Stimulated activated CD4-positive, alpha-beta T cell treated with anti-CD3 and anti-CD28 coated beads, TNF-alpha, amount 100 ng/mL, for 4 hours (primary cell): ENCODE data around the gene GPC3.
"Not testable (repeated sequence)": the region's sequence is repeated elsewhere in the genome, so short reads cannot be mapped to it uniquely, and the experiment has no call there.

Source experiments
- DNase-seq, 3 experiments: peaks; one replicate each; pipeline ENCODE4 v3.0.0-alpha.2; 2020; ENCODE audit warnings: low read depth in 3 of 3

GPC3 gene

DNA sequence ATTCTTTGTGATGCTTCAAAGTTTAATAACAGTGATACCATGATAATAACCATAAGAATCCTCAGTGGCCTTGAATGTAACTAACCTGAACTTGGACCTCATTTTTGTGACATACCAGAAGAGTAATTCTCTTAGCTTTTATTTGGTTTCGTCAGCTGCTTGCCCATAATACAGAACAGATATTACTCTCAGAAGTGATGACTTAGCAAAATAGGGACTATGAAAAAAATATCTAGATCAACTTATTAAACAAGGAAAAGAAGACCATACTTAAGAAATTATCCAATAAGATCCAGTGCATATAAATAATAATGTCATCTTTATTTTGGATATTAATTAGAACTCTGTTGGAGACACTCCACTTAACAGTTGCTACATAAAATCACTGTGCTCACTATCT, 333.2 kb downstream of the GPC3 start:
- DNase-seq, result no peak

DNA sequence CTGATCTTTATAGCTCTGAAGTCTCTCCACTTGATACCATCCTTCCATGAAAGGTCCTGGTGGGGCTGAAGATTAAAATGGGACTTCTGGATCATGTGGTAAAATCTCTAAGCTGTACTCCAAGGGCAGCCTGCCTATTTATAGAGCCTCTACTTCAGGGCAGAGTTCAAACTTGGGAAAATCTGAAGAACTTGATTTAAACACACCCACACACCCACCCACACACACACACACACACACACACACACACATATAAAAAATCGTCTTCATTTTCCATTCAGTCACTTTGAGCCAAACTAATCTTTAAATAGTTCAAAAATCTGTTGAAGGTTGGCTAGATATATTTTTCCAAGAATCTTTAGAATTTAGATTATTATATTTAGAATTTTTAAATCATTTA, 335.2 kb downstream of the GPC3 start:
- DNase-seq, result no peak

DNA sequence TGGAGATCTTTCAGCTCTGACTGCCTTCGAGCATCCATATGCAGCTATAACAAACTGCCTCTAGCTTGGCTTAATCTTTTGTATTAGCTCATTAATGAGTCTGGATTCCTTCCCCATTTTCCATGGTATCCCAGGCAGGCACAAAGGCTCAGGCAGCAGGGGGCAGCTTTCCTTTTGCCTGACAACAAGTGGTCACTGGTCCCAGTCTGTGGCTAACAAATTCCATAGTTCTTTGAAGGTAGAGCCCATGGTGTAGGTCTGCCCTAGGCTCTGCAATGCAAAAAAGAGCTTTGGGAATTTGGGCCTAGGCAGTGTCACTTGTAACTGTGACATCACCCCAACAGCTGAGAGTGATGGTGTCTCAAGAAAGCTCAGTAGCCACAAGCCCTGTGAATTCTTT, 335.7 kb downstream of the GPC3 start:
- no peak for DNase-seq

DNA sequence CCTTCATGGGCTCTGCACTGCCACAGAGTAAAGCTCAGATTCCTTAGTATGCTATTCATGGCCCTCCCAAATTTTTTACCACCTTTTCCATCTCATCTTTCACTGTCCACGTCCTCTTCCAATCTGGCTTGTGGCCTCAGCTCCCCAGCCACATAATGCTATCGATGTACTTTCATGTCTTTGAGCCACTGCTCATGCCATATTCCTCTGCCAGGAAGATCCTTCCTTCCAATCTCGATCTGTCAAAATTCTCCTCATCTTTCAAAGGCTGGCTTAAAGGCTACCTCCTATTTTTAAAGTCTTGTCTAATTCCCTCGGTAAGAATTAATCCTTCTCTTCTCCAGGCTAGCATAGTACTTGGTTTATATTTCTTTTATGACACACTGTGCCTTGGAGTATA, 336.8 kb downstream of the GPC3 start:
- DNase-seq, result no peak

DNA sequence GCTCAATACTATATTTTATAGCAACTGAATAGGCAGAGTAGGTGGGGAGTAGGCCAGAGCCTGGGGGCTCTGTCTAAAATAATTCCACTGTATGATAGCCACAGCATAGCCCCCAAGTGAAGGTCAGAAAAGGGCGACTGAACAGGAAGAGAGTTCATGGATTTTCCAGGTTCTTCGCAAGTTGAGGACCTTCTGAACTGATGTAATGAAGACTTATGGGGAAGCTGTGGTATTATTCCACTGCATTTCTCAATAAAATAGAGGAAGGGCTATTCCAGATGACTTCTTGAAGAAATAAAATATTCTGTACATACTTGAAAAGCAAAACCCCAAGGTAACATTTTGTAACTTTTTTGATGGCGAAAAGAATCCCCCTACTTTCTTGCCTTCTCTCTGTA, 338.7 kb downstream of the GPC3 start:
- DNase-seq, result no peak

DNA sequence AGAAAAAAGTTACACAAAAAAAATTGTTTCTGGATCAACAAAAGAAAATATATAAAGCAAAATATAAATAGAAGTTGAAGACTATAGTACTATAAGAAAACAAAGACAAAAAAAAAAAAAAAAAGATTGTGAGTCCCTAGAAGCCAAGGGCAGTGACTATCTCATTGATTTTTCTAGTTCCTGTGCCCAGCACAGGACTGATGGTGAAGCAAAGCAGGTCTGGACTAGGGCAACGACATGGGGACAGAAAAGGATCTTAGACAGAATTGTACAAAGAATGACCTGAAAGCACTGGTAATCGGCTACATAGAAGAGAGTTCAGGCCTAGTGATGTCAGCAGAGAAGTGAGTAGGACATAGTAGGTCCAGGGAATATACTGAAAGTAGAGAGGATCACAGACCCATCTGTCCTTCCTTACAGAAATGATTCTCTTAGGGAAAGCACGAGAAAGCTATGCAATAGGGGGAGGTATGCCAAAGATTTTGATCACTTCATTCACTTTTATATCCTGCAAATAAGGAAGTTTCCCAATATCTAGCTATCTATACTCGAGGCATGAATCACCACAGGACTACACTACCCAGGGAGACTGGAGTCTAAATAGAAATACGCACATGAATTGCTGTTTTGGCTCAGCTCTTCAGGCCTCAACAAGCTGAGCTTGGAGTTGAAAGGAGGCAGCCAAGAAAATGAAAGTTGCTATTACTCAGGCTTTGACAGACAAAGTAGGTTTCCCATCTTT, 339.2 kb downstream of the GPC3 start:
- DNase-seq, result no peak

DNA sequence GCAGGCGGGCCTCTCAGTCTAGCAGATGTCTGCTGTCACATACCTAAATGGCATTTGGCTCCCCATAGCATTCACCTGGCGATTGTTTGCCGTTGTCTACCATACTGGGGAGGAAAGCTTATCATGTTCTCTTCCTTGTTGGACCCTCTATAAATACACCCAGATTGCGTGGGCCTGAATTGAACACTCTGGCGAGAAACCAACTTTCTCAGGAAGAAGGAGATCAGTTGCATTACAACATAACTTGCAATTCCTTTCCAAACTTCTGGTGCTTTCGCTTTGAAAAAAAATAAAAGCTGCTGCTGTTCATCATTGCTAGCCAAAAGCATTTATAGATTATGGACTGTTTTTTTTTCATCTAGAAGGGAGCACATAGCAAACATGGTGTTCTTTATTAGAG, 340.1 kb downstream of the GPC3 start:
- DNase-seq, result no peak

DNA sequence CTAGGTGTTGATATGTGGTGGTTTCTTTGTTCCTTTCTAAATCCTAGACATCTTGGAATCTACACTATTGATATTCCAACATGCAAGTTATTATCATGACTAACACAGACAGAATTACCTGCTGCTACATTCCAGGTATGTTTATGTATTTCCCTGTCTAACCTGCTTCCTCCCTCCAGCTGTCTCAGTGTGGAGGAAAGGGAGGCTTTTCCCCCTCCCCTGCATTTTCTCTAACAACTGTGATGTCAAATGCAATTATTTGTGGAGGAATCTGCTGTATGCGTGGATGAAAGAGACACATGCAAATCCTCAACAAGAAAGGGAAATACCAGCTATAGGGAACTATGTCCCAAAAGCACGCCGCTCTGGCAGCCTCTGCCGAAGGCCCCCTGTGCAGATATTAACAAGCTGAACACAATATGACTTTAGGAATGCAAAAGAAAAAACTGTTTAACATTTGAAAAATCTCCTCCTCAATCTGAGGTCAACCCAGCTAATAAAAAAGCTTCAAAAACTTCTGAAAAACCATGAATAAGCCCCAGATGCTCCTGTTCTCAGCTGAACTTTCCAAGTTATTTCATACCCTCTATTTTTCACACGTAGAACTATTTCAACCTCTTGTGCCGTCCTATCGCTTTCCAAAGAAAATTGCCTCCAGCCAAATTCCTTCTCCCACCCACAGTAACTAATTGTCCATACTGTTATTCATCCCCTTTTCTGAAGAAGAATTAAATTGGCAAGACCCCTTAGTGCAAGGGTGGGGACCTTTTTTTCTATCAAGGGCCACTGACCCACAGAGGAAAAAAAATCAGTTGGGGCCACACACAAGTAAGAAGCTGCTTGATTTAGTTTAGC, 345.0 kb downstream of the GPC3 start:
- DNase-seq, result no peak

DNA sequence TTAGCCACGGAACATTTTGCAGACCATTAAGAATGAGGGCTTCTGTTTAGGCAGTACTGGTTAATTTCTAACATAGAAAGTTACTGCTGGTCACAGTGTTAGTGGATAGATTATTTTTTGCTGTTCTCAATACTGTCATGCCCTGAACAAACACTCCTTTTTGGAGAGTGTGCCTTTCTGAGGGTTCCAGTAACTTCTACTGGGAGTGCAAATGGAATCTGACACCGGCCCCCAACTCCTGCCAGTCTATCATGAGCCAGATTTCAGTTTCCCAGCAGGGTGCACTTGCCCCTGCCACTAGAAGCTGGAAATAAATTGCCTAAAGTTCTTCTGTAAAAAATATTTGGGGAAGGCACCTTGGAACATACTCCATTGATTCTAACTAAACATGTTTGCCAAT, 345.7 kb downstream of the GPC3 start:
- DNase-seq, result no peak

DNA sequence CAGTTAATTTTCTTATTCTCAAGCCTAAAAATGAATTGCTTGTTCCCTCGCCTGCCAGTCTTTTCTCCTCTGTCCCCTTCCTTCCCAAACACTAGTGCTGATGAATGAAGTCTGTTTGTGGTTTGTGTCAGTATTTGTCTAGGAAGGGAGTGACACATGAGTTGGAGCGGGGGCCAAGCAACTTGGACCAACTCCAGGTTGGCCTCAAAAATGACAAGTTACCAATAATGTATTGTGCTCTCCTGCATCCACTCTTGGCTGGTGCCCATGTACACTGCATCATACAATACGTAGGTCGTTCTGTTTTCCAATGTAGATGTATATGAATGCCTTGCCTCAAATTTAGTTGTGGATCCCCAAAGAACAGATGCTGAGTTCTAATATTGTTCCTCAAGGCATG, 347.1 kb downstream of the GPC3 start:
- no peak for DNase-seq

DNA sequence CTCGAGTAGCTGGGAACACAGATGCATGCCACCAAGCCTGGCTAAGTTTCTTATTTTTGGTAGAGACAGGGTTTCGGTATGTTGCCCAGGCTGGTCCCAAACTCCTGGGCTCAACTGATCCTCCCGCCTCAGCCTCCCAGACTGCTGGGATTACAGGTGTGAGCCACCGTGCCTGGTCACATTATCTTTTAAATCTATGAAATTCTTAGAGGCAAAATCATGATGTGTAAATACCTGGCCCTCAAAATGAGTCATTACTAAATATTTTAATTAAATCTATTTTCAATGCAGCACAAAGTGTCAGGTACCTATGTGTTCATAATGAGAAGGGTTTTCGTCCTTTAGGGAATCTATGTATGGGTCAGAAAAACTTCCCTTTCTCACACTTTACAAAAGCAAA, 347.6 kb downstream of the GPC3 start:
- no peak for DNase-seq

DNA sequence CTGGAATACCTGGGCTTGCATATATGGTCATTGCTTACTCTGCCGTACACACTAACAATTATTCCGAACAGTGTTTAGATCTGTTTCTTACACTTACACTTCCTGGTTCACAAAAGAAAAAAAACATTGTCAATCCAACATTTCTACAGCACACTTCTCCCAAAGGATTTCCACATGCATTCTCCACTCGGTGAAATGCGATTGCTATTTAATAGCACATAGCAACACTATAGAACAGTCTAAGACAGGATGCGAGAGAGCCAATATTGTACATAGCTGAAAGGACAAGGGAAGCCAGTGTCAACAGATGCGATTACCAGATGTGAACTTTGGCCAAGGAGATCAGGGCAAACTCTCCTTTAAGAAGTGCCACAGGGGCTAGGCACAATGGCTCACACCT, 349.4 kb downstream of the GPC3 start:
- no peak for DNase-seq

DNA sequence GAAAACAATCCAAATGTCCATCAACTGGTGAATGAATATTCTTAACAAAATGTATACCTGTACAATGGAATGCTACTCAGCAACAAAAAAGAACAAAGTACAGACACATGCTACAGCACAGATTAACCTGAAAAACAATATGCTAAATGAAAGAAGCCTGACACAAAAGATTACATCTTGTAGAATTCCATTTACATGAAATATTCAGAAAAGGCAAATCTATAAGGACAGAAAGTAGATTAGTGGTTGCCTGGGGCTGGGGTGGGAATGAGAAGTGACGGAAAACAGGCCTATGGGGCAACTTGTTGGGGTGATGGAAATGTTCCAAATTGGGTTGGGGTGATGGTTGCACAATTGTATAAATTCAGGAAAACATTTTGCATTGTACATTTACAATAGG, 351.0 kb downstream of the GPC3 start:
- no peak for DNase-seq

DNA sequence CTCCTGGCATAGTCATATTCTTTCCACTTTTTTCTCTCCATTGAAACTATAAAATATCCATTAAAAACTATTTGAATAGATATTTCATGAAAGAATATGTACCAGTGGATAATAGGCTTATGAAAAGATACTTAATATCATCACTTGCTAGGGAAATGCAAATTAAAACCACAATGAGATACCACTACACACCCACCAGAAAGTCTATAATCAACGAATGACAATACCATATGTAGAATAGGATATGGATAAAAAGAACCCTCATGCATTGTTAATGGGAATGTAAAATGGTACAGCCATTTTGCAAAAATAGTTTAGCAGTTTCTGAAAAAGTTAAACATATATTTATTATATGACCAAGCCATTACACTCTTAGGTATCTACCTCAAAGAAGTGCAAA, 351.4 kb downstream of the GPC3 start:
- no peak for DNase-seq

DNA sequence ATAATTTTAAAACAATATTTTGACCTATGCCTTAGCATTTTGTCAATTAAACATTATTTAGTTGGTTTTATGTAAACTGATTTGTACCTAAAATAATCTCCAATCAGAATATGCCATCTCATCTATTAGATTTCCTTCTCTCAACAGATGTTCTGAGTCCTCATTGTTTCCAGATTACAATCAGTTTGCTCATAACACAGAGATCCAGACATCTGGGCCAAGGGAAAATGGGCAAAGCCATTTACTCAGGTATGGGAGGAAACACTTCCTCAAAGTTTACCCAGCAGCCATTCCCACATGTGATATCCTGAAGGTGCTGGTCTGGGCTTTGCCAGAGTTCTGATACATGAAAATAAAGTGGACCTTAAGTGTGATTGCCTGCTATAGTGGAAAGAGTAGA, 352.2 kb downstream of the GPC3 start:
- no peak for DNase-seq

DNA sequence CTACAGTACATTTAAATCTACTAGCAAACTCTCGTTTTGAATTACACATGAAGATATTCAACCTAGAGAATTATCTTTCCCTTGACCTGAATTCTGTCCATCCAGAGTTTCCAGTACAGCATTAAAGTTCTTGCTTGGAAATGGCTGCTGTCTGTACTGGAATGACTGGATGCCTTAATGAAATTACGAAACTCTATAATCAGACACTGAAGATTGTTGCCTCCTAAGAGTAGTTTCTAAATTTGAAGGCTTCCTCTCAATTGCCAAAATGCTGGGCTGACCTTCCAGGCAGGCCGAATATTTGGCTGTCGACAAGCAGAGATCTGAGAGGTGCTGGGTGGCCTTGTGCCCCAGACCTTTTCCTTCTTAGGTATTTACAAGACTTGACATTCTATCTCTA, 355.0 kb downstream of the GPC3 start:
- no peak for DNase-seq

DNA sequence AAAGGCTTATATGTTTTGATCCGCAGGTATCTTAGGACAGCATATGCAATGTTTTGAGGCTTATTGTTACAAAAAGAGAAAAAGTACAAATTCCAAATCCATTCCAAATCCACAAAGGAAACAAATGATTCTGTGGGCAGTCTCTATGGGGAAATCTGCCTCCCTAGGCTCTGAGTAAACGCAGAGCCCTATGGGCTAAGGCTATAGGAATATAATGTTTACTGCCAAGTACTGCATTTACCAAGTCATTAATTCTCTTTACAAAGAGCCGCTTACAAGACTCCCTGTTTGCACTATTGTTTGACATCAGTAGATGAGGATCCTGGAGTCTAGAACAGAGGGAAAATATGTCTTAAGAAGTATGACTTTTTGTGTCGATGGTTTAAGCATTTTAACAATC, 357.7 kb downstream of the GPC3 start:
- DNase-seq, result no peak

DNA sequence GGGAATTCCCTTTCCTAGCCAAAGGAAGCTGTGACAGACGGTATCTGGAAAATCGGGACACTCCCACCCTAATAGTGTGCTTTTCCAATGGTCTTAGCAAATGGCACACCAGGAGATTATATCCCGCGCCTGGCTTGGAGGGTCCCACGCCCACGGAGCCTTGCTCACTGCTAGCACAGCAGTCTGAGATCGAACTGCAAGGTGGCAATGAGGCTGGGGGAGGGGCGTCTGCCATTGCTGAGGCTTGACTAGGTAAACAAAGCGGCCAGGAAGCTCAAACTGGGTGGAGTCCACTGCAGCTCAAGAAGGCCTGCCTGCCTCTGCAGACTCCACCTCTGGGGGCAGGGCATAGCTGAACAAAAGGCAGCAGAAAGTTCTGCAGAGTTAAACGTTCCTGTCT, 364.0 kb downstream of the GPC3 start:
- not testable (repeated sequence) for DNase-seq

DNA sequence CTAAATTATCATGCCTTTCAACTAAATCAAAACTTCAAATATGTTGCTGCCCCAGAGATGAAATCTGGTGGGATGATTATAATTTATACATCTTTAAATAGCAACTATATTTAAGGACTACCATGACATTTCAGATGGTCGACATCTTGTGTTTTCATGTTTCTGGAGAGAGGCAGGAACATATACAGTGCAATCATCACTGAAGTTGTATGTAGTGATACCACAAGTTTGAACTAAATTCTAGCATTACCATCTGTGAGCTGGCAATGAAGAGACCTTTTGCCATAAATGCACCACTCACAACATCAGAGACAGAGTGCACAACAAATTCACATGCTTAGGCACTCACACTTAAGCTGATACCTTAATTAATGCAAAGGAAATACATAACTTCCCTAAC, 373.7 kb downstream of the GPC3 start:
- no peak for DNase-seq

DNA sequence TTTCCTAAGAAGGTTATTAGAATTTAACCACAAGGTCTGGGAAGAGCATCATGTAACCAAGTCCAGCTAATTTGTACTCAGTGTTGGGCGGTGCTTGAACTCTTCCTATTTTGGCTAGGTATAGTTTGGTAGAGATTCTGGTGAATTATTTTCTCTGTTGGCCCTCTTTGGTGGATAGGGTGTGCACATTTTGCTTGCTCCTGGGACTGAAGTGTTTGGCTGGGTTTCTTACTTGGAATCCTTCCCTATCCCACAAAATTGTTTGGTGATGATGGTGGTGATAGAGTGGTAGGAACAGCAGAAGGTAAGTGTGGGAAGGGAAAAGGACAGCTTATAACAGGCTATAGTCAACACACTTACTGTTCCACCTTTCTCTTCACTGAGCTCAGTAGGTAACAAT, 375.3 kb downstream of the GPC3 start:
- no peak for DNase-seq

DNA sequence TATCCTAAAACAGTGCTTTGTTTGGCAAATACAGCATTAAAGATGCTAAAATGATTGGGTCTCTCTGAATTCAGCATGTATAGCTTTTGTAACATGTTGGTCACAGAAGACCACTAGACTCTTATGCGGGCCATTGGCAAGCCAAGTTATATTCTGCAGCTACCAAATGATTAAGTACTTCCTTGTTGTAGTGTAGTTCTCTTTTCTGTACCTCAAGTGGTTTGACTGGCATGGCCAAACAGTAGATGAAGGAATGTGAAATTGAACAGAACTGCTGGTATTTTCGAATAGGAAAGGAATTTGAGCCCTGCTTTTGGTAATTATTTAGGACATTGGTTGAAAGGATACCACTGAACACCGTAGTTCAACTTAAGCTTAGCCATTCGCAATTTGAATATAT, 376.2 kb downstream of the GPC3 start:
- DNase-seq, result no peak

DNA sequence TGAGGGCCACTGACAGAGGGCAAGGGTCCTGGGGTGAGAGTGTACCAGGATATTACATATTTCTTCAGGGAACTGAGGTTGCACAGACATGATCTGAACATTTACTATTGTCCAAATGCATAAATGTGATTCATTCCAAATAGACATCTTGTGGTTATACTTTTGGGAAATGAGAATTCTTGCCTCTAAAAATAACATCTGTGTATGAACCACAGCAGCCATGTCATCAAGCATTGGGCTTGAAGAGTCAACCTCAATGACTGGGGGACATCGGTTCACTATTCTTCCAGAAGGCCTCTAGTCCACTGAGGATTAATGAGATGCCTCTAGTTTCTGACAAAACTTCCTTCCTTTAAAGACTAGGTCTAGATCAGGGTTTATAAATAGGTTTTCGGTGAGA, 377.0 kb downstream of the GPC3 start:
- DNase-seq, result no peak
